Bone marrow (tissue), 2 donors: ENCODE measurements around the gene PRICKLE2.

Source experiments
- DNase-seq, 2 donors: peaks; one replicate each; lab custom pipeline; 2025; lab: John Stamatoyannopoulos, UW

PRICKLE2 gene

DNA sequence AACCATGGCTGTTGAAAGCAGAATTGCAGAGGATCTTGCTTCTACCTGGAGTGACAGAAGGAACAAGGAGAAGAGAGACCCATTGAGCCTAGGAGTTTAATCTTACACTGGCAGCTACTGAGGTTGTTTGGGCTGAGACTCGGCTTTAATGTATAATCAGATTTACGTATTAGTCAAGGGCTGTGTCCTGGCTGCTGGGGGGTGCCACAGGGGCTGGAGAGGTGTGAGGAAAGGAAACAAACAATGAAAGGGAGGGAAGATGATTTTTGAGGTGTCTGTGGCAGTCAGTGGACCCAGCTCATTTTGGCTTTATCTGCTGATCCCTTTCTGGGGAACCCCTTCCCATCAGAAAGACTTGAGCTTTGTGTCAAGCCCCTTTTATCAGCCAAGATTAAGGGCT lies 95.7 kb downstream of the PRICKLE2 start:
- no peak for DNase-seq

DNA sequence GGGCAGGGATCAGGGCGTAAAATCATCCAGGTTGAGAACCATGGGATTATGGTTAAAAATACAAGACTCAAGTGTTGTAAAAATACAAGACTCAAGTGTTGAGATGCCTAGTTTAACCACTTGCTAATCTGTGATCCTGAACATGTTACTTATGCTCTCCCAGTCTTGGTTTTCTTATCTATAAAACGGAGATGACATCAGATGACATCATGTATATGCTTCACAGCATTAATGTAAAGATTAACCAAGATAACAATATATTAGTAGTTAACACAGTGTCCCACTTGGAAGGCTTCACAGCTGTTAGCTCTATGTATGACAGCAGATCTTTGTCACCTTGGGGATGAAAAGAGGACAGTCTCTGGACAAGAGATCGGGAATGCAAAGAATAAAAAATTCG lies 96.2 kb downstream of the PRICKLE2 start:
- DNase-seq: no peak

DNA sequence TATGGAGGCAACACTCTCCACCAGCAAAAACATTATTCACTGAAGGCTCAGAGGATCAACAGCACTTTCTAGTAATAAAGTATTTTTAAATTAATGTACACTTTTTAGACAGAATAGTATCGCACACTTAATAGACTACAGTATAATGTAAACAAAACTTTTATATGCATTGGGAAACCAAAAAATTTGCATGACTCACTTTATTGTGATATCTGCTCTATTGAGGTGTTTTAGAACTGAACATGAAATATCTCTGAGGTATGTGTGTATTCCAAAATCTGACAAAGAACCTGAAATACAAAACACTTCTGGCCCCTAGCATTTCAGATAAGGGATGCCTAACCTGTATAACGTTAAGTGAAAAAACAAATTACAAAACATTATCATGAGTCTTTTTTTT lies 99.7 kb downstream of the PRICKLE2 start:
- DNase-seq: no peak

DNA sequence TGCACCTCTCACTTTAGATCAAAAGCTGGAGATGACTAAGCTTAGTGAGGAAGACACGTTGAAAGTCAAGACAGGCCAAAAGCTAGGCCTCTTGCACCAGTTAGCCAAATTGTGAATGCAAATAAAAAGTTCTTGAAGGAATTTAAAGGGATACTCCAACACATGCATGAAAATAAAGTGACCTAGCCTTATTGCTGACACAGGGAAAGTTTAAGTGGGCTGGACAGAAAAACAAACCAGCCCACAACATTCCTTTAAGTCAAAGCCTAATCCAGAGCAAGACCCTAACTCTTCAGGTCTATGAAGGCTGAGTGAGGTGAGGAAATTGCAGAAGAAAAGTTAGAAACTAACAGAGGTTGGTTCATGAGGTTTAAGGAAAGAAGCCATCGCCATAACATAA lies 101.3 kb downstream of the PRICKLE2 start:
- no peak for DNase-seq

DNA sequence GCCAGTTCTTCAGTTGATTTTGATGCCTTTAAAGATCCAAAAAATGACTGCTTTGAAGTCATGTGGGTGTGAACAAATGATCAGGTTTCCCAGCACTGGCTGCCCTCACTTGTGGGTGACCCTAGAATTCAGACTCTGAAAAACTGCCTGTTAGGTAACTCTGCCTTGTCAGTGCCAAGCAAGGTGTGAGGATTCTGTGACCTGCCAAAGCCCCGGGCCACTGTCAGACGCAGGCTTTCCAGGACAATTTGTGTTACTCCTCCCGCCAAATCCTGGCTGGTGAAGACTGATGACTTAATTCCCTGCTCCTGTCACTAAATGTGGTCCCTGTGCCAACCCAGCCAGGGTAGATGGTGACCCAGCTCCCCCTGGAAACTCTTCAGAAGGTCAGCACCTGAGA lies 102.8 kb downstream of the PRICKLE2 start:
- DNase-seq: no peak

DNA sequence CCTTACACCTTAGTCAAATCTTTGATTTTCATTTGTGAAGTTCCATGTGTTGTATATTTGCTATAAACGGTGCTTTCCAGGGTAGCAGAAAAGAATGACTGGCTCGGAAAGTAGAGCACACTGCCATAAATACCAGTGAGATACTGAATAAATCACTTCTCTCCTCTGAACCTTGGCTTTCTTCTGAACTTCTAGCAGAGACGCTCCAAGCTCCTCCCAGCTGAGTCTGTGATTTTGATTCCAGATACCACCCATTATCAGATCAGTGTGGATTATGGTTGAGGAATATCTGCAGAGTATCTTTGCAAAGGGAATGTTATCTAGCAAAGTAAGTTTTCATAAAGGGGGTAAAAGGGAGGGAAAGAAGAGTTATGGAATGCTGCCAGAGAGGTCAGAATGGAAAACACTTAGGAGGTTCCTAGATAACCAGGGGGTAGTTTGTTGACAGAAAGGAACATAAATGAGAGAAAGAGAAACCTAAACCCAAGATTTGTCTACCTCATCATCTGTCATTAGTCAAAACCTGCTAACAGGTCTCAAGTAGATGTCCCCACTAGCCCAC lies 103.4 kb downstream of the PRICKLE2 start:
- no peak for DNase-seq

DNA sequence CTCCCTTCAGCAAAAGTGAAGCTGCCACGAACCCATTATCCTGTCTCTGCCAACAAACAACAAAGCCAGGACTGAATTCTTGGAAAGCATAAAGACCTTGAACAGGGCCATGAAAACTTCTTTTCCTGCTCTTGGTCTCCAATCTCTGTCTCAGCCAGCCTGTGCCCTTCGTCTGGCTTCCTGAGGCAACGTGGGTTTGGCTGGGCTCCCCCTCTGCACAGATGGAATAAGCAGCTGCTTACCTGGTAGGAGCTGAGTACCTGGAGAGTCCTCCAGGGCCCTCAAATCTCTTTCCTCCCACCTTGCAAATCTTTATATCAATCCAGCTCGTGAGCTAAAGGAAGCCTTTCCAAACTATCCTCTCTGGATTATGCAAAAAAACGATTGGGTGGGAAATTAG lies 104.4 kb downstream of the PRICKLE2 start:
- DNase-seq: no peak

DNA sequence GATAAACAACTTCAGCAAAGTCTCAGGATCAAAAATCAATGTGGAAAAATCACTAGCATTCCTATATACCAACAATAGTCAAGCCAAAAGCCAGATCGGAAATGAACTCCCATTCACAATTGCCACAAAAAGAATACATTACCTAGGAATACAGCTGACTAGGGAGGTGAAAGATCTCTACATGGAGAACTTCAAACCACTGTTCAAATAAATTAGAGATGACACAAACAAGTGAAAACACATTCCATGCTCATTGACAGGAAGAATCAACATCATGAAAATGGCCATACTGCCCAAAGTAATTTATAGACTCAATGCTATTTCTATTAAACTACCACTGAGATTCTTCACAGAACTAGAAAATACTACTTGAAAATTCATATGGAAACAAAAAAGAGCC lies 107.8 kb downstream of the PRICKLE2 start:
- DNase-seq: no peak

DNA sequence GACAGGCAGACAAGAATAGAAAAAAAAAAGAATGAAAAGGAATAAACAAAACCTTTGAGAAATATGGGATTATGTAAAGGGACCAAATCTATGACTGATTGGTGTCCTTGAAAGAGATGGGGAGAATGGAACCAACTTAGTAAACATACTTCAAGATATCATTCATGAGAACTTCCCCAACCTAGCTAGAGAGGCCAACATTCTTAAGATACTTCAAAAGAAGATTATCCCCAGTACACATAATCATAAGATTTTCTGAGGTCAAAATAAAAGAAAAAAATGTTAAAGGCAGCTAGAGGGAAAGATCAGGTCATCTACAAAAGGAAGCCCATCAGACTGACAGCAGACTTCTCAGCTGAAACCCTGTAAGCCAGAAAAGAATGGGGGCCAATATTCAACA lies 110.6 kb downstream of the PRICKLE2 start:
- no peak for DNase-seq

DNA sequence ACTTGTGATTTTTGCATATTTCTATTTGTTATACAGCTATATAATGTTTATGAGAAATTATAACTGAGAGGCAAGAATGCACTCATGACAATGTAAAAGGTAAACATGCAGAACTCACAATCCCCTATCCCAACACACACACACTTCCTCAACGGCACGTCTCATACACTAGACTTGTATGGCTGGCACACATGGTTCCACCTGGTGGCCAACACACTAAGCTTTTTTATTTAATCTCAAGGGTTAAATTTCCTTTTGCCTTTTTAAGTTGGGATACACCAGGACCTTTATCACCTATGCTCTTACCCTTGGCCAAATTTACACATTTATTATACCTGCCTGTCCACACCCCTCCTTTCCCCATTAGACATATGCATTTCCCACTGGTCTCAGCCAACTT lies 113.4 kb downstream of the PRICKLE2 start:
- no peak for DNase-seq

DNA sequence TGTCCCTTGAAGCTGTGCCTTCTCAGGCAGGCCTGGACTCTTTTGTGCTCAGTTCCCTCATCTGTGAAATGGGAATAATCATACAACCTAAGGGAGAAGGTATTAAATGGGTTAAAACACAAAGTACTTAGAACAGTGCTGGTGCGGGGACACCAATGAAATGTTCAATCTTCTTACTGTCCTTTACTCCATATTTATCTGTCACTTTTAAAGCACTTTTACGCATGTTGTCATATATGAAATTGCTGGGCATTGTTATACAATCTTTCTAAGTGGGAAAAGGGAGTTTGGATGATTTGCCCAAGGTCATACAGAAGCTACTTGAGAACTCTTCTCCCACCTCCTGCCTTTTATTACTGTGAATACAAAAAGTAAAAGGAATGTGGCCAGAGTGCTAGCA lies 114.2 kb downstream of the PRICKLE2 start:
- DNase-seq: no peak

DNA sequence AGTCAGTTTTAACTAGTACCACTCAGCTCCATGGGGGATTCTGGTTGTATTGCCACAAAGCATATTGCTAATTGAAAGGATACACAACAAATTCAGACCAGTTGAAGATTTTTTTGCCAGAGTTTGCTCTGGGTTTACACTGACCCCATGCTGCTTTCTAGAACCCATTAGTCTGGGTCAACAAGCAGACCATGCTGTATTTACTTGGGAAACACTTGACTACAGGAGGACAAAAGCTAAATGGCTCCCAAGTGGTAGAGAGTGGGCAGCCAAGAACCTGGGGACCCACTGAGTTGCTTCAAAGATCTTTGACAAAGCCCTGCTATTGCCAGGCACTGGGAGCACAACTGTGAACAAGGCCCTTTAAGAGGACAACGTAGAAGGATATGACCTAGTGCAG lies 115.2 kb downstream of the PRICKLE2 start:
- no peak for DNase-seq

DNA sequence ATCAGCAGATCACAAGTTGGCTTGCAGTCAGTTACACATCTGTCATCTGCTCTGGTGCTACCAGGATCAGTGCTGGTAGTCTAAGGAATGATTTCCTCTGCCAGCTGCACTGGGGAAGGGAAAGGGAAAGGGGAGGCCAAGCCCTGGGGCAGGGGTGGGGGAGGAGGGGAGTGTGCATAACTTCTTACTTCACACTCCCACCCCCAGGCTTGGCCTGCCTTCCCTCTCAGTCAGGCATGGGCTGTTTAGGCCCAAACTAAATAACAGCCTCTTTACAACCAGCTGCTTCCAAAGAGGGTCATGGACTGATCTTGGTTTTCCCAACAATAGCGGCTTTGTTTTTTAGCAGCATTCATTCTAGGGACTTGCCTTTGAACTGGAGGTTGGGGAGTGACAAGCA lies 115.8 kb downstream of the PRICKLE2 start:
- DNase-seq: no peak

DNA sequence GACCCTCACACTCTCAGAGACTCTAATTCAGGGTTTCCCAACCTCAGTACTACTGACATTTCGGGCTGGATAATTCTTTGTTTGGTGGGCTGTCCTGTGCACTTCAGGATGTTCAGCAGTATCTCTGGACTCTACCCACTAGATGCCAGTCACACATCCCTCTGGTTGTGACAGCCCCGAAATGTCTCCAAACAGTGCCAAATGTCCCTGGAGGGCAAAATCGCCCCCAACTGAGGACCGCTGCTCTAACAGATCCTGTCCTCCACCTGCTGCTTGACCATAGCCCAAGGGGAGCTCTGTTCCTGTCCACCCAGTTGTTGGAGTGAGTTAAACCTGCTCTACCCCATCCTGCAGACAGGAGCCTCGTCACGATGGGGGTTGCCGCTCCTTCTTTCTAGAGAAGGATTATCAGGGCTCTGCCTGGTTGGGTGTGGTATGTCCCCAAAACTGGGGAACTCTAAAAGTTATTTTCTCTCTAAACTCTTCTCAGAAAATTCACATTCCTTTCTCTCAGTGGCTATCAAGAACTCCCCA lies 116.4 kb downstream of the PRICKLE2 start:
- no peak for DNase-seq

DNA sequence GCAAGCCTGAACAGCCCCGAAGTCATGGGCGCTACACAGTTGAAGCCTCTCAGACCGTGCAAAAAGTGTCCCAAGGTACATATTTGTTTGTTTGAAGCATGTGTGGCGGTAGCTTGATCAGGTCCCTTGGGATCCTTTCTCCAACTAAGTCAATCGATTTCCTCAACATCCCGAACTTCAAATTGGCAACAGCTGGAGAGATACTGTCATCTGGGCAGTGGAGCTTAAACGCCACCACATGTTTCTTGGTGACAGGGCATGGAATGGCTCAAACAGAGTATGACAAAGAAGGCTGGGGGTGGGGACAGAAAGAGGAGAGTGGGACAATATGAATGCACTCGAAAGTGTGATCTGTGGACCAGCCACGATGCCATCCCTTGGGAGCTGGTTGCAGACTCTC lies 117.0 kb downstream of the PRICKLE2 start:
- no peak for DNase-seq

DNA sequence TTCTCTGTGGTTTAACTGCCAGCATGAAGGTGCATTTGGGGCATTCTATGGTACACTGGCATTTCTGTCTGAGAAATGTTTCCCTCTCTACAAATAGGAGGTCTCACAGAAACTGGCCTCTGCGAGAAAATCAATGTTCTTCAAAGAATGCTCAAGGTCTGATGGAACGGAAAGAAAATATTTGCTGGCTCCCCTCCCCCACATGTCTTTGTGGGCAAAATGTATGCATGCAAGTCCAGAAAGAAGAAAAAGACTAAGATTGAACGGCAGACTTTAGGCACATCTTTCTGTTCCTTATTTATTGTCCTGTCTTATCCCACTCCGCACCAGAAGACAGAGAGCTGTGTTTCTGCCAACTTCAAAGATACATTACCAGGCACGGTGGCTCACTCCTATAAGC lies 118.1 kb downstream of the PRICKLE2 start:
- DNase-seq: no peak

DNA sequence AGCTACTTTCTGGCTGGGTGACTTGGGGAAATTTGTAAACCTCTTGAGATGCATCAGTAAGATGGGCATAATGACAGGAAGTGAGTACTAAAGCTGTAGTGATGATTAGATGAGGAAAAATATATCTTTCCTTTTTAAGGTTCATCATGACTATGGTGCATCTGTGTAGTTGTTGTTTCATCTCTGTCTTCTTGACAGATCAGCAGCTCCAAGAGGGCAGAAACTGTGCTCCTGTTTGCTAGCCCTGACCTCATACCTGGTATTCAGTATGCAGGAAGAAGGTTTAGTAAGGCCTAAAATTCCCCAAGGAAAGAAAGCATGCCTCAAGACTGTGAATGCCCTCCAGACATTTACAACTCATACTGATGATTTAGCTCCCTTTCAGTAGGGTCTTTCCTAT lies 119.5 kb downstream of the PRICKLE2 start:
- no peak for DNase-seq

DNA sequence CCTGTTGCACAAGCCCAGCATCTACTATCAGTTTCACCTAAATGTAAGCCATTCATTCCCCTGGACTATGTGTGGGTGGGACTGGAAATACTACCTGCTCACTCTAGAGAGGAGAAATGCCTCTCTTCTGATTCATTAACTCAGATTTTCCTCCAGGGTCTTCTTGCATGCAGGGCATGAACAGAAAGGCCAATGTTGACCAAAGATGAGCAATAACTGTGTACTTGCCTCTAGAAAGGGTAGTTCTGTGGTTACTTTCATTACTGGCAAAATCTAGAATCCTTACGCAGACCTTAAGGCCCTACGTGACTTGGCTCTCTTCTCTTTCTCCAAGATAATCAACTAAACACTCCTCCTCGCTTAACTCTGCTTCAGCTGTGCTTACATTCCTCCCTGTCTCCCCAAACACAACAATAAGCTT lies 120.6 kb downstream of the PRICKLE2 start:
- no peak for DNase-seq

DNA sequence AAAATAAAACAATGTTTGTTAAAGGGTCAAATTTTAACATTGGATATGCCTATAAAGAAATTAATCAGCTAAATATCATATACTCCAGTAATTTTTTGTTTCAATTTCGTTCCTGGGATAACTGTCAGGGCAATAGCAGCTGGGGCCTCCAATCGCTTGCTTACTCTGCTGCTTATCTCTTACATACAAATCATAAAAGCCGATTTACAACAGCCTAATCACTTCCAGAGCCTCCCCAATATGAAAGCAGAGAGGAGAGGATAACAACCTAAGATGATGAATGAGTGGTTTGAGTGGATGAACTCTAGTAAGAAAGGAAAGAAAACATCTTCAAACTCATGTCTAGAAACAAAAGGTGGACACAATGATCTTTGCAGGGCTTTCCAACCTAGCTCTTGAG lies 121.3 kb downstream of the PRICKLE2 start:
- no peak for DNase-seq

DNA sequence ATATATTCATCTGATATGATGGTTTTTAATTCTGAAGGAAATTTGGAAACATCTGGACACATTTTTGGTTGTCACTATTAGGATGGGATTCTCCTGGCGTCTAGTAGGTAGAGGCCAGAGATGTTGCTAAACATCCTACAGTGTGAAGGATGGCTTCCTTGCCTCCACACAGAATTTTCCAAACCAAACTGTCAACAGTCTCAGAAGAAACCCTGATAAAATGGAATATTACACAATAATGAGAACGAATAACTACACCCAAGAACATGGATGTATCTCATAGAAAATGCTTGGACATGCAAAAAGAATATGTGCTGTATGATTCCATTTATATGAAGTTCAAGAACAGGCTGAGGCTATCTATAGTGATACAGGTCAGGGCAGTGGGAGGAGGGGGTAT lies 122.1 kb downstream of the PRICKLE2 start:
- no peak for DNase-seq

DNA sequence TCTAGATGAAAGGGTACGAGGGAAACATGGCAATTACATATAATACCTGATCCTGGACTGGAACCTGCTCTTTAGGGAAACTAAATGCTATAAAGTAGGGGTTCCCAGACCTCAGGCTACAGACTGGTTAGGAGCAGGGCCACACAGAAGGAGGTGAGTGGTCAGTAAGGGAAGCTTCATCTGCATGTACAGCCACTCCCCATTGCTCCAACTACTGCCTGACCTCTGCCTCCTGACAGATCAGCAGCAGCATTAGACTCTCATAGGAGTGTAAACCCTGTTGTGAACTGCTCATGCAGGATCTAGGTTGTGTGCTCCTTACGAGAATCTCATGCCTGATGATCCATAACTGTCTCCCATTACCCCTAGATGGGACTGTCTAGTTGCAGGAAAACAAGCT lies 123.1 kb downstream of the PRICKLE2 start:
- DNase-seq: no peak

DNA sequence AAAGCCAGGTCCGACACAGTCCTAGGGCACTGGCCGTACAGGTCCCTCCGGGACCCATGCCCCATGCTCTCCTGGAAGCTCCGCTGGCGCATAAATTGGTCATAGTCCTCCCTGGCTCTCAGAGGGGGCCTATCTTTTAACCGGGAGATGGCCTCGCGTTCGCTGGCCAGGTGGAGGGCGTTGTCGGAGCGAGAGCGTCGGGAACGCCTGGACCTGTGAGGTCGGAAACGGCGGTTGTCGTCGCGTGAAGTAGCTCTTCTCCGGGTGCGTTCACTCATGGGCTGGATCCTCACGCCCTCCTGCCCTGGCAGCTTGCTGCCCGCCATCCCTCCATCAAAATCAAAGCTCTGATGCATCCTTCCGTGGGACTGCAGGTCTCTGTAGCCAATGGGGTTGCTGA lies 126.0 kb downstream of the PRICKLE2 start:
- no peak for DNase-seq

DNA sequence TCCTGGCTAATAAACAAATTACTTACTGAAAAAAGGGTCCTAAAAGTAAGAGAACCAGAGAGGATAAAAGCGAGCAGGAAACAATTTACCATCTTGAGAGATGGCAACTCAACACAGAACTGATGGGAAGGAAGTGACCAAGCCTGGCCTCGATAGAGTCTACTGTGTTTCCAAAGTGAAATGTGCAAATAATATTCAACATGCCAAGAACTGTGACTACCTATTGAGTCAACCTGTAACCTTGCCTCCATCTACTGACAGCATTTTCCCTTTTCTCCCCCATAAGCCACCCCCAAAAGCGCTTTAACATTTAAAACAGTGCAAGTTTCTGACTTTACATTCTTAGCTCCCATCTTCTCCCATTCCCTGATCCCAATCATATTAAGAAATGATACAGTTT lies 126.6 kb downstream of the PRICKLE2 start:
- DNase-seq: no peak

DNA sequence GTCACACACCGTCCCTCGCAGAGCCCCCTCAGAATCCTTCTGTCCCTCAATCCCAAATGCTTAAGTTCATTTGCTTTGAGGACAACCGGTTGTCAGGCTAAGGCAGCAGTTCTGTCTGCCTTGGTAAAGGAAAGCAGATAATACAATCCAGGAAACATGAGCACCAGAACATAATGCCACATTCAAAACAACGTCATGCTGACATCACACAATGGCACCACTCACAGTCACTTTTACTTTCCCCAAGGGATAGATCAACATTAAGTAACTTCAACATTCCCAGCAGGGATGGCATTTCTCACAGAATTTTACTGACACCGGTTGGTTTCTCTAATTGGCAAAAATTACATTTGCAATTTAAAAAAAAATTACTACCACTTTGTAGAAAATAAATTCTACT lies 127.3 kb downstream of the PRICKLE2 start:
- DNase-seq: no peak

DNA sequence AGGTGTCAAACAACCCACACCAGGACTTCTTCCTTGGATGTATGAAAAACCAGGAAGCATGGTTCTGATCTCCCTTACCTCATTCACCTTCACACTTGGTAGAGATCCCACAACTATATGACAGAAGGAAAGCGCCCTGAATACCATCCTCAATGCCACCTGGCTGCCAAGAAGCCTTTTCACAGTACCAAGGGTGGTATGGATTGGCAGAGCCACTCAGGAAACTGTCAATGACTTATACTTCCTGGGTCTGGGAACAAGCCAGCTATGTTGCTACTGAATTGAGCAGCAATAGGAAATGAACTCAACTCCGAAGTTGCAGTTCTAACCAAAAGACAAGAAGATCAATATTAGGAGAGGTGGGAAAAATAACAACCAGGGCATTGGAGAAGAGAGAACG lies 129.5 kb downstream of the PRICKLE2 start:
- no peak for DNase-seq
